C1 segment of cervical spinal cord (tissue), 14 donors: ENCODE data around the gene GOLGA7B.
A peak's percentile ranks its signal among the peaks of the same experiment; 100 is the strongest.
"Not testable (repeated sequence)": the region's sequence is repeated elsewhere in the genome, so short reads cannot be mapped to it uniquely, and the experiment has no call there.

Source experiments
- DNase-seq, 14 donors: peaks; one replicate each; lab custom pipeline; 2025; lab: John Stamatoyannopoulos, UW

The GOLGA7B gene

GRCh38 chr10:97831259-97831658 is 18.4 kb upstream of the GOLGA7B start:
- no peak for DNase-seq

- DNase-seq, result no peak
These were observed 13.2 kb upstream of the GOLGA7B start for GRCh38 chr10:97836446-97836845.

GRCh38 chr10:97838091-97838490 is 11.6 kb upstream of the GOLGA7B start:
- DNase-seq, result no peak

- DNase-seq, result not testable (repeated sequence)
These were observed 8.5 kb upstream of the GOLGA7B start for GRCh38 chr10:97841166-97841565.

GRCh38 chr10:97842114-97842513 is 7.5 kb upstream of the GOLGA7B start:
- DNase-seq, result not testable (repeated sequence)

GRCh38 chr10:97842656-97843280 is 6.9 kb upstream of the GOLGA7B start:
- DNase-seq, result no peak

- no peak for DNase-seq
These were observed 6.4 kb upstream of the GOLGA7B start for GRCh38 chr10:97843281-97843671.

- not testable (repeated sequence) for DNase-seq
These were observed 5.7 kb upstream of the GOLGA7B start for GRCh38 chr10:97843972-97844371.

GRCh38 chr10:97844678-97845077 is 5.0 kb upstream of the GOLGA7B start:
- no peak for DNase-seq

GRCh38 chr10:97849103-97849686 is 448 bp upstream of the GOLGA7B start:
- DNase-seq, result peak in 1 of 14 donors; percentile 66

GRCh38 chr10:97850446-97850845 is 803 bp downstream of the GOLGA7B start:
- DNase-seq, result peak in 1 of 14 donors; percentile 51

GRCh38 chr10:97851341-97852001 is 1.8 kb downstream of the GOLGA7B start:
- DNase-seq, result peak in 9 of 14 donors; percentile 34 to 78 (median 67)

GRCh38 chr10:97852277-97852676 is 2.6 kb downstream of the GOLGA7B start:
- DNase-seq, result peak in 2 of 14 donors; percentile 11 to 32

GRCh38 chr10:97852840-97853405 is 3.3 kb downstream of the GOLGA7B start:
- peak in 3 of 14 donors; percentile 25 to 54 (median 32) for DNase-seq

- no peak for DNase-seq
These were observed 5.1 kb downstream of the GOLGA7B start for GRCh38 chr10:97854743-97855142.

GRCh38 chr10:97858001-97858439 is 8.4 kb downstream of the GOLGA7B start:
- DNase-seq, result peak in 3 of 14 donors; percentile 14 to 30 (median 22)

GRCh38 chr10:97861097-97861750 is 11.6 kb downstream of the GOLGA7B start:
- DNase-seq, result peak in 2 of 14 donors; percentile 22 to 49

- DNase-seq, result no peak
These were observed 12.3 kb downstream of the GOLGA7B start for GRCh38 chr10:97861924-97862323.

- DNase-seq, result no peak
These were observed 14.2 kb downstream of the GOLGA7B start for GRCh38 chr10:97863808-97864207.

GRCh38 chr10:97865488-97865887 is 15.8 kb downstream of the GOLGA7B start:
- DNase-seq, result no peak

GRCh38 chr10:97866524-97867219 is 17.0 kb downstream of the GOLGA7B start:
- no peak for DNase-seq
